NOMO-1 (cell line): Measurements from ENCODE around the gene ANKS3.

Experiments used
- DNase-seq, 2 experiments: peaks; one replicate each; lab custom pipeline; 2025; ENCODE audit not compliant: unreplicated experiment in 2 of 2; lab: John Stamatoyannopoulos, UW

Gene ANKS3, protein sequence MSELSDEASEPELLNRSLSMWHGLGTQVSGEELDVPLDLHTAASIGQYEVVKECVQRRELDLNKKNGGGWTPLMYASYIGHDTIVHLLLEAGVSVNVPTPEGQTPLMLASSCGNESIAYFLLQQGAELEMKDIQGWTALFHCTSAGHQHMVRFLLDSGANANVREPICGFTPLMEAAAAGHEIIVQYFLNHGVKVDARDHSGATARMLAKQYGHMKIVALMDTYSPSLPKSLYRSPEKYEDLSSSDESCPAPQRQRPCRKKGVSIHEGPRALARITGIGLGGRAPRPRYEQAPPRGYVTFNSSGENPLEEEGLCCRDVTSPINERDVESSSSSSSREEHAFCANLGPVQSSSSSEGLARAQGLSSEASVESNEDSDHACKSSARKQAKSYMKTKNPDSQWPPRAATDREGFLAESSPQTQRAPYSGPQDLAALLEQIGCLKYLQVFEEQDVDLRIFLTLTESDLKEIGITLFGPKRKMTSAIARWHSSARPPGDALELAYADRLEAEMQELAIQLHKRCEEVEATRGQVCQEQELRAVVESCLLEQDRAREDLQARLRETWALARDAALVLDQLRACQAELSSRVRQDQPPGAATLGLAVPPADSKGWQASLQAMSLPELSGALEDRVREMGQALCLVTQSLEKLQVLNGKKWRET

DNA sequence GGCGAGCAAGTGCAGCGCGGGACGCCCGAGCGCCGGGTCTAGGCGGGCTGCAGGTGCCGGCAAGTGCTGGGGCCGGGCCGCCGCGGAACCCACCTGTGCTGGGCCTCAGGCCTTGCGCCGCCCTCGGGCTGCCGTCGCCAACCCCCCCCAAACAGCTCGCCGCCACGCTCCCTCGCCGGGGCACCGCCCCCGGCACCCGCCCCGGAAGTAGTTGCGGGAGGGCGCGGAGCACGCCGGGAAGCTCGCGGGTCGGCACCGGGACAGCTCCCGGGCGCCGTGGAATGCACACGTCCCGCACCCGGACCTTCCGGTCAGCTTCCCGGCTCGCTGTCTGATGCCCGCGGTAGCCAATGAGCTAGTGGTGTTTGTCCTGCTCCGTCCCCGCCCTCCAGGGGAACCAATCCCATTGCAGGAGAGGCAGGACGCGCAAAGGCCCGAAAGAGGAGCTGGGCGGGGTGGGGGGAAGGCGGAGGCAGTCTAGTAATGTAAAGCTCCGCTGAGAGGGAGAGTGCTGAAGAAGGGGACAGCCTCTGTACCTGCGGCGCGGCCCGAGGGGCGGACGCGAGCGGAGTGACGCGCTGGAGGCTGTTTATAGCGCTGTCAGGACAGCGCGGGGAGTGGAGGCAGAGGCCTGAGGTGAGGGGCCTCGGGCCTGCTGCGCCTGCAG is at the start of gene ANKS3, which contains the start of gene DNAAF8:
Gene ANKS3, minus strand, starts transcription at position 209 of the 667 bp plus-strand sequence. CDS start 4,122 bp downstream, outside the sequence.
Gene DNAAF8, plus strand, starts transcription at position 475 of the 667 bp plus-strand sequence. CDS start 1,978 bp downstream, outside the sequence.
- peak; percentile 90 to 95 for DNase-seq

- no peak for DNase-seq
These were observed 49.3 kb upstream of the ANKS3 start for GRCh38 chr16:4783251-4783950.

DNA sequence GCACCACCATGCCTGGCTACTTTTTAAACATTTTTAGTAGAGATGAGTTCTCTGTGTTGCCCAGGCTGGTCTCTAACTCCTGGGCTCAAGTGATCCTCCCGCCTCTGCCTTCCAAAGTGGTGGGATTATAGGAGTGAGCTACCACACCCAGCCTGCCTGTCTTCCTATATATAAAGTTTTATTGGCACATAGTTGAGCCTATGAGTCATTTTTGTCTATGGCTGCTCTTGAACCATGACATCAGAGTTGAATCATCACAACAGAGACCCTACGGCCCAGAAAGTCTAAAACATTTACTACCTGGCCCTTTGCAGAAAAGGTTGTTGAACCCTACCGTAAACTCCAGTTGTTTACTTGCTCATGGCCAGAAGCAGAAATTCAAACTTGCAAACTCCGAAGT is 46.2 kb upstream of the ANKS3 start:
- no peak for DNase-seq

GRCh38 chr16:4778050-4778392 is 44.0 kb upstream of the ANKS3 start:
- no peak for DNase-seq

DNA sequence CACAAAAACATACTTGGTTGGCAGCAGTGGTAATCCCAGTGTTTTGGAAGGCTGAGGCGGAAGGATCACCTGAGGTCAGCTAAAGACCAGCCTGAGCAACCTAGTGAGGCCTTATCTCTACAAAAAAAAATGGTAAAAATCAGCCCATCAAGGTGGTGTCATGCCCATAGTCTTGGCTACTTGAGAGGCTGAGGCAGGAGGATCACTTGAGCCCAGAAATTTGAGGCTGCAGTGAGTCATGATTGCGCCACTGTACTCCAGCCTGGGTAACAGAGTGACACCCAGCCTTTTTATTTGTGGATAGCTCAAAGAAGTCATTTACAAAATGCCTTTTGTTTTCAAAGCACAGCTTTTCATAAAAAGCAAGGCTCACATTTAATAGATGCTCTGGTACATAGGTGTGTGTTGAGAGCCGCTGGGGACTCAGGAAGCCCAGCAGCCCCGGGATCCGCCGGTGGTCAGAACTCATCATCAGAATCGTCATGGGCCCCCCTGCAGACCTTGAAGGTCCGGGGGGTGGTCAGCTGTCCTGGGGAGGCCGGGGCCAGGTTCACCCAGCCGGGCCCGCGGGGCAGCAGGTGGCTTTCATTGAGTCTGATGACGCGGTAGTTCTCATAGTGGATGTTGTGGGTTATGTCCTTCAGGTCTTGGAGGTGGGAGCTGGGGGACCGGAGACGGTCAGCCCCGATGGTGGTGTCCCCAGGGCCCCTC is 43.4 kb upstream of the ANKS3 start:
- no peak for DNase-seq

GRCh38 chr16:4776141-4776705 is 42.2 kb upstream of the ANKS3 start:
- DNase-seq = no peak

GRCh38 chr16:4775005-4775404 is 40.9 kb upstream of the ANKS3 start:
- DNase-seq = no peak

- no peak for DNase-seq
These were observed 38.3 kb upstream of the ANKS3 start for GRCh38 chr16:4772351-4772750.

DNA sequence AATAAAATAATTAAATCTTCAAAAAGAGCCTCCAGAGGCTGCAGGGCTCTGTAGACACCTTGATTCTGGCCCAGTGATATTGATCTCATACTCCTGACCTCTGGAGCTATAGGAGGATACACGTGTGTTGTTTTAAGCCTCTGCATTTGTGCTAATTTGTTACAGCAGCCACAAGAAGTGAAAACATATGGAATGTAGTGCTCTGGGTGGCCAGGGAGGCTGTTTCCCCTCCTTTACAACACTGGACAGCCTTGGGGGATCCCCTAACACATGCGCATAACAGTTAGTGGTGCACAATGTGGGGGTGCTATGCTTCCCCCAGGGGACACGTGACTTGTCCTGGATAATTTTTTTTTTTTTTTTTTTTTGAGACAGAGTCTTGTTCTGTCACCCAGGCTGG is 37.6 kb upstream of the ANKS3 start:
- DNase-seq = no peak

DNA sequence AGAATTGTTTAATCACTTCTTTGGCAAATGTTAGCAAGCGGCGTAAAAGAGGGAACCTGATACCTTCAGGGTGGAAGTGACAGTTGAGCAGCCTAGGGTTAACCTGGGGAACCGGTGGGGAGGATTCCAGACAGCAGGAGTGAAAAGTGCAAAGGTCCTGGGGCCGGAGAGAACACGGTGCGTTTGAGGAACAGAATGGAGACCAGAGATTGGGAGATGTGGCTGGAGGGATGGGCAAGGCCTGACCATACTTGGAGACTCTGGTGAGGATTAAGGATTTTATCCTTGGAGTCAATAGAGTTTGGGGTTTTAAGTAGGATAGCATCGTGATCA is 35.2 kb upstream of the ANKS3 start:
- DNase-seq = no peak

DNA sequence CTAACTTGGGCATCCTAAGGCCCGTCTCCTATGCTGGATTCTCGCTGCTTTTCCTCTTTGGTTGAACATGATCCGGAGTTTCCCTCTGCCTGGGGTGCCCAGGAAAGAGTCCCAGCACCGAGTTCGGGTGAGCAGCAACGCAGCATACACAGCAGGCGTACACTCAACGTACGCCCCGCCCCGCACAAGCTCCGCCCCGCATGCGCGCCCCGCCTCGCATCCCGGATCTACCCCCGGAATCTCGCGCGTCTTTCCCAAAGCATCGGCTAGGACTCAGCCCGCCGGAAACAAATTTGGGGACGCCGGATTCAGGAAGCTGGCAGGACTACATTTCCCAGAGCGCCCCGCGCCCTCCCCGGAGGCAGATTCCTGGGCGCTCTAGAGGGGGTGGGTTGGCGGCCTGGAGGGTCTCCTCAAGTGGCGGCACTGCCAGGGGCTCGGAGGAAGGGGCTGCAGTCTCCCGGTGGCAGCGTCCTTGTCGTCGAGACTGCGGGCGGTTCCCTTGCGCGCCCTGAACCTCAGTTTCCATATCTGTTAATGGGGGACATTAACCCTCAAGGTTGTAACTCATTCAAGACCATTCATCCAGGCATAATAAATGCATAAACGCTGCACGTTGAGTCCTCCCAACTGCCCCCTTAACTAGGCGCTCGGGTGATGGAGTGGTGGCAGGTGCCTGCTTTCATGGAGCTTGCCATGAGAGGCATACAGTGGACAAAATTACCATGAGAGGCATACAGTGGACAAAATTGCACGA is 34.7 kb upstream of the ANKS3 start:
- DNase-seq = peak; percentile 82 to 83

GRCh38 chr16:4767872-4768548 is 33.9 kb upstream of the ANKS3 start:
- peak in 1 of 2 experiments; percentile 58 for DNase-seq

DNA sequence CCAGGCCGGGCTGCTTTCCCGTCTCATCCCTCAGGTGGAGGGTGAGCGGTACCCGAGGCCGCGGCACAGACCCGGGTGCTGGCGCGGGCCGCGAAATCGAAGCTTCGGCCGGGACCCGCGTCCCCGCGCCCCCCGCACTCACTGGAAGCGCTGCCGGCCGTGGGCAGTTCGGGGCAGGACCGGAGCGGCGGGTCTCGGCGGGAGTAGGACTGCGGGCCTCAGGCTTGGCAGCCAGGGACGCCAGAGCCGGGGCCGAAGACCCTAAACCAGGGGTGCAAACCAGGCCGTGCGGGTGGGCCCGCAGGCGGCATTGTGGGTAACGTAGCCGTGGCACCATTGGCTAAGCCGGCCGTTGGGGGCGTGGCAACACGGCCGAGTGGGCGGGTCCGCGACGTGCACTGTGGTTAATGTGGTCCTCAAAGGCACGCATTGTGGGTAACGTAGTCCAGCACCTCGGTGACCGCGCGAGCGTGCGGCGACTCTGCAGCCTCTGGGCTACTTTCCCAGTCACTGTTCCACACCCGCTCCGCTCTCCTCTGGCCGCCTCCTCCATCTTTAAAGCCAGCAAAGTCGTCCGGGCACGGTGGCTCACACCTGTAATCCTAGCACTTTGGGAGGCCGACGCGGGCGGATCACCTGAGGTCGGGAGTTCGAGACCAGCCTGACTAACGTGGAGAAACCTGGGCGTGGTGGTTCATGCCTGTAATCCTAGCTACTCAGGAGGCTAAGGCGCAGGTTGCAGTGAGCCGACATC is 33.0 kb upstream of the ANKS3 start, which contains the start of gene ZNF500:
Gene ZNF500, minus strand, starts transcription at position 288 of the 754 bp plus-strand sequence. CDS start 1,184 bp downstream, outside the sequence.
- peak; percentile 91 to 92 for DNase-seq

DNA sequence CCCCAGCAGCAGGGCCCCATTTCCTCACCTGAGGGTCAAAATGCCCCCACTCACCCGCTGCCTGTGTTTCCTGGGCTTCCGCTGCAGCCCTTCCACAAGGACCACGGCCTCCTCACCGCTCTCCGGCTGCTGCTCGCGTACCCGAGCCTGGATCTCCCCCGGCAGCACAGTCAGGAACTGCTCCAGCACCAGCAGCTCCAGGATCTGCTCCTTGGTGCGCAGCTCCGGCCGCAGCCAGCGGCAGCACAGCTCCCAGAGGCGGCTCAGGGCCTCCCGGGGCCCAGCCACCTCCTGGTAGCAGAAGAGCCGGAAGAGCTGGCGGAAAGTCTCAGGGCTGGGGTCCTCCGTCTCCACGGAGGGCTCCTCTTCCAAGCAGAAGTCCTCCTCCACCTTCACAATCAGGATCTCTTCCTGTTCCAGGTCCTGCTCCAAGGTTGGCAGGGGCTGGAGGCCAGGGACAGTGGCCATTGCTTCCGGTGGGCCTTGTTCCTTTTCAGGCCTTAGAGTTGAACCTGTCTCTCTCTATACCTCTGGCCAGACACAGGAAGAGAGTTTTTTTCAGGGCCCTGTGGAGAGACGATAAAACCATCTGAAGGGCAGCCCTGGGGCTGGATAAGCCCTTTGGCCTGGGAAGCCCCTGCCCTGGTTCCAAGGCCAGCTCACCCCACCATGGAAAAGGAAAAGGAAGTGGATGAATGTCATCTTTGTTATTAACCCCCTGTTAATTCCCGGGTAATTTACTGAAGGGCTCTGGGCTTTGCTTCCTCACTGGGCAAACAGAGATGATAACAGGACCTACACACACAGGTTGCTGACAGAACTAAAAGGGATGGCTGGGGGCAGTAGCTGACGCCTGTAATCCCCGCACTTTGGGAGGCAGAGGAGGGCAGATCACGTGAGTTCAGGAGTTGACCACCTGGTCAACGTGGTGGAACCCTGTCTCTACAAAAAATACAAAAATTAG is 31.7 kb upstream of the ANKS3 start:
- no peak for DNase-seq

GRCh38 chr16:4763791-4764190 is 29.7 kb upstream of the ANKS3 start:
- DNase-seq = no peak

DNA sequence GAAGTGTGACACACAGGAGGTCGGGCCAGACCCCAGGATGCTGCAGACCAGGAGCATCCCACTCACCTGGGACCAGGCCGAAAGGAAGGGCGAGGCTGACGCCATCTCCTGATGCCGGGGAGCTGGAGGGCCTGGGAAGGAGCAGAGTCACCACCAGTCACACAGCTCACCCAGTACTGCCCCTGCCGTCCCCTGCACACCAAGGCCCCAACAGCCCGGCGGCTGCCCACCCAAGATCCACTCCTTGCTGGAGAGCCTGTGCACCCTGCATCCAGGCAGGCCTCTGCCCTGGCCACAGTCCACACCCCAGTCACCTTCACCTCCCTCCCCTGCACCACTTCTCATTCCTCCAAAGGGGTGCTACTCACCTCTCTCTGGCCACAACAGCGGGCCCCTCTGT is 28.1 kb upstream of the ANKS3 start:
- no peak for DNase-seq
